Kidney (tissue), 14 donors: ENCODE data around the gene FCSK. TPM values are rescaled to one million over a fixed set of nuclear protein-coding genes. Genes with fewer than 3 reads are reported as not detected.

Experiments used
- DNase-seq, 5 donors: peaks; one replicate each; pipeline ENCODE4 v3.0.0-alpha.2; 2013 to 2020
- FAIRE-seq: peaks from 2 replicates; lab custom pipeline; 2012; peaks lifted over from hg19 to GRCh38; lab: Jason Lieb, UNC
- H3K27ac ChIP-seq, 2 donors: one replicate each; pipeline ENCODE4 v1.7.0; 2013; ENCODE audit warnings: low read depth in 2 of 2, low read length in 2 of 2, inconsistent platforms in 1 of 2
- H3K27me3 ChIP-seq: one replicate; pipeline ENCODE4 v1.7.1; 2013; ENCODE audit warnings: low read length, inconsistent platforms; ENCODE audit not compliant: control insufficient read depth, insufficient read depth
- H3K36me3 ChIP-seq, 3 donors: one replicate each; pipeline versions ENCODE4 v1.7.0 to v1.7.1; 2013; ENCODE audit warnings: low read length in 3 of 3, control low read depth in 1 of 3, inconsistent platforms in 1 of 3; ENCODE audit not compliant: insufficient read depth in 3 of 3, control insufficient read depth in 2 of 3
- H3K4me1 ChIP-seq, 3 donors: one replicate each; pipeline versions ENCODE4 v1.7.0 to v1.7.1; 2013; ENCODE audit warnings: low read length in 3 of 3, inconsistent platforms in 1 of 3, low read depth in 1 of 3; ENCODE audit not compliant: control insufficient read depth in 2 of 3, insufficient read depth in 2 of 3
- H3K4me3 ChIP-seq, 3 donors: one replicate each; pipeline versions ENCODE4 v1.7.0 to v1.8.1; 2013; ENCODE audit warnings: low read length in 3 of 3, control low read depth in 1 of 3, inconsistent platforms in 1 of 3
- H3K9ac ChIP-seq, 3 donors: one replicate each; pipeline versions ENCODE4 v1.7.0 to v1.7.1; 2013; ENCODE audit warnings: low read length in 3 of 3, control low read depth in 1 of 3, inconsistent platforms in 1 of 3
- H3K9me3 ChIP-seq, 3 donors: one replicate each; pipeline versions ENCODE4 v1.7.0 to v1.7.1; 2013; ENCODE audit warnings: low read length in 3 of 3, control low read depth in 1 of 3, inconsistent platforms in 1 of 3; ENCODE audit not compliant: control insufficient read depth in 2 of 3, insufficient read depth in 1 of 3
- CTCF ChIP-seq: IDR thresholded peaks from 3 replicates; pipeline ENCODE4 v1.5.1; 2012; ENCODE audit warnings: mild to moderate bottlenecking, moderate library complexity, borderline replicate concordance; ENCODE audit not compliant: insufficient read depth; ENCODE audit errors: extremely low read depth
- intact Hi-C: fragments of 100-400 bp; cut with DNase I; formaldehyde crosslinking; loops from one replicate; pipeline ENCODE4 v1.11.1; 2022
- polyA plus RNA-seq: library from polyadenylated mRNA; stranded (reverse); fragments of 350-450 nt; fragmentation: Illumina TruSeq; extraction: RNeasy Lipid Tissue Mini Kit (QIAGEN cat#74804); gene quantifications from one replicate; pipeline ENCODE4 v1.2.3, GENCODE V29; 2014; ENCODE audit warnings: low read depth, low replicate concordance; ENCODE audit not compliant: insufficient read depth
- total RNA-seq: library from RNA; stranded (reverse); fragmentation: NEBNext Ultra II Directional; extraction: Animal tissue kit (Norgen Biotek cat#: 25700); gene quantifications from one replicate; pipeline ENCODE4 v1.2.1, GENCODE V29; 2021
- donor health status: control.
- donor health status: control.
- donor health status: control.
- donor health status: control.
- donor health status: control.
- donor health status: DM: yes; HTN: yes; CAD: no.
- donor health status: Normal renal cell carcinoma (clear cell type).

Gene FCSK
- total and polyA plus RNA-seq, 2 donors from 2014 or later, result 18.7 to 32.5 TPM

- no peak overlapping the region for H3K4me3 ChIP-seq
- H3K4me1 ChIP-seq, result peaks cover 2 to 18% (median 6%) of the 10 kb centered on the region in 3 donors
- no peak overlapping the region for H3K9ac ChIP-seq
- no peak for TF ChIP-seq CTCF
- H3K27ac ChIP-seq, result no peak overlapping the region
- H3K9me3 ChIP-seq, result no peaks in the 10 kb centered on the region
- no peak for DNase-seq
- no peaks in the 10 kb centered on the region for H3K36me3 ChIP-seq
- no peaks in the 10 kb centered on the region for H3K27me3 ChIP-seq
- FAIRE-seq, result no peak
- intact Hi-C loops, result no loop called here
Observed at GRCh38 chr16:70419384-70420327, 34.7 kb upstream of the FCSK start.

- no peak overlapping the region for H3K27ac ChIP-seq
- H3K36me3 ChIP-seq, result no peaks in the 10 kb centered on the region
- no peak for DNase-seq
- H3K4me1 ChIP-seq, result peaks cover 2 to 20% (median 6%) of the 10 kb centered on the region in 3 donors
- no peak for TF ChIP-seq CTCF
- no peaks in the 10 kb centered on the region for H3K9me3 ChIP-seq
- H3K4me3 ChIP-seq, result no peak overlapping the region
- FAIRE-seq, result no peak
- intact Hi-C loops, result no loop called here
- no peak overlapping the region for H3K9ac ChIP-seq
- H3K27me3 ChIP-seq, result no peaks in the 10 kb centered on the region
Observed at GRCh38 chr16:70421014-70421413, 33.4 kb upstream of the FCSK start.

- no peak for TF ChIP-seq CTCF
- Histone ChIP-seq H3K9me3 (no peaks in the 10 kb centered on the region), H3K4me1 (peaks cover 2 to 20% (median 6%) of the 10 kb centered on the region in 3 donors), H3K27me3 (no peaks in the 10 kb centered on the region), H3K9ac (no peak overlapping the region), H3K36me3 (no peaks in the 10 kb centered on the region), H3K27ac (no peak overlapping the region), H3K4me3 (no peak overlapping the region)
- FAIRE-seq (no peak), DNase-seq (no peak)
- intact Hi-C loops, result no loop called here
Observed at GRCh38 chr16:70421473-70422311, 32.7 kb upstream of the FCSK start.
